Psoas muscle (tissue), 8 donors: ENCODE results near the gene IRF7. TPM values are rescaled to one million over a fixed set of nuclear protein-coding genes. Genes with fewer than 3 reads are reported as not detected.

ENCODE experiments used
- ATAC-seq, 4 donors: fragments of 200-7000 bp; cut with Tn5 transposase; one replicate each; pipeline ENCODE4 v1.9.1; 2020; ENCODE audit warnings: moderate library complexity in 3 of 4, mild to moderate bottlenecking in 2 of 4
- DNase-seq, 2 donors: peaks; one replicate each; pipeline ENCODE4 v3.0.0-alpha.2; 2020
- H3K27ac ChIP-seq: fragments of 200-600 bp; one replicate; pipeline ENCODE4 v1.8.0; 2022
- H3K27me3 ChIP-seq, 3 donors: fragments of 200-600 bp in 1 of 3; one replicate each; pipeline versions ENCODE4 v1.6.1 to v1.8.0; 2013 to 2022; ENCODE audit warnings: low read length in 2 of 3, mild to moderate bottlenecking in 2 of 3, moderate library complexity in 1 of 3; ENCODE audit not compliant: insufficient read depth in 3 of 3
- H3K36me3 ChIP-seq, 2 donors: fragments of 200-600 bp in 1 of 2; one replicate each; pipeline versions ENCODE4 v1.6.1 to v1.8.0; 2013 to 2022; ENCODE audit warnings: low read depth in 1 of 2, mild to moderate bottlenecking in 1 of 2, moderate library complexity in 1 of 2; ENCODE audit not compliant: insufficient read depth in 1 of 2
- H3K4me1 ChIP-seq: fragments of 200-600 bp; one replicate; pipeline ENCODE4 v1.8.0; 2022
- H3K4me3 ChIP-seq: fragments of 200-600 bp; one replicate; pipeline ENCODE4 v1.8.0; 2022; ENCODE audit warnings: mild to moderate bottlenecking
- H3K9me3 ChIP-seq: fragments of 200-600 bp; one replicate; pipeline ENCODE4 v1.8.0; 2022
- WGBS, 3 donors: extraction: QIAGEN DNeasy Blood & Tissue Kit; methylation state at CpG; one replicate each; pipeline versions ENCODE4 v1.1.6 to v1.1.7; 2013; 5-methylcytosine and 5-hydroxymethylcytosine counted together
- intact Hi-C, 2 donors: fragments of 100-400 bp; cut with DNase I; formaldehyde crosslinking; loops; one replicate each; pipeline versions ENCODE4 v1.11.0 to v1.14.2; 2022
- polyA plus RNA-seq, 3 donors: library from polyadenylated mRNA; stranded (reverse); fragments of 200-250 nt; gene quantifications; one replicate each; pipeline ENCODE4 v1.2.3, GENCODE V29; 2013
- total RNA-seq, 4 donors: library from RNA; stranded (reverse); fragmentation: NEBNext Ultra II Directional in 2 of 4; extraction: Animal tissue kit (Norgen Biotek cat#: 25700) in 2 of 4; gene quantifications; one replicate each; pipeline versions ENCODE4 v1.2.1 to v1.2.4, GENCODE V29; 2021 to 2023
- TF ChIP-seq, protein P1 (sequence below): fragments of 200-600 bp; IDR thresholded peaks from one replicate; pipeline ENCODE4 v1.8.0; 2022; ENCODE audit warnings: antibody characterized with exemption
- donor health status: healthy with polysubstance abuse.
- donor health status: DM: no; HTN: no; CAD: no; lungs with moderate emphysema.
- donor health status: Bipolar disorder and iron deficiency.
- donor health status: healthy.
- donor health status: DM: yes; HTN: yes; CAD: no.
- donor health status: DM: no; HTN: no; CAD: no.
- donor health status: DM: no; HTN: no; CAD: no.
- donor health status: DM: yes; HTN: yes; CAD: no.

IRF7 gene
- total and polyA plus RNA-seq, 7 donors = 7.5 to 23.1 (median 12.9) TPM

- ATAC-seq = peak in 3 of 4 donors; percentile 56 to 68 (median 56)
- TF ChIP-seq, protein P1, sequence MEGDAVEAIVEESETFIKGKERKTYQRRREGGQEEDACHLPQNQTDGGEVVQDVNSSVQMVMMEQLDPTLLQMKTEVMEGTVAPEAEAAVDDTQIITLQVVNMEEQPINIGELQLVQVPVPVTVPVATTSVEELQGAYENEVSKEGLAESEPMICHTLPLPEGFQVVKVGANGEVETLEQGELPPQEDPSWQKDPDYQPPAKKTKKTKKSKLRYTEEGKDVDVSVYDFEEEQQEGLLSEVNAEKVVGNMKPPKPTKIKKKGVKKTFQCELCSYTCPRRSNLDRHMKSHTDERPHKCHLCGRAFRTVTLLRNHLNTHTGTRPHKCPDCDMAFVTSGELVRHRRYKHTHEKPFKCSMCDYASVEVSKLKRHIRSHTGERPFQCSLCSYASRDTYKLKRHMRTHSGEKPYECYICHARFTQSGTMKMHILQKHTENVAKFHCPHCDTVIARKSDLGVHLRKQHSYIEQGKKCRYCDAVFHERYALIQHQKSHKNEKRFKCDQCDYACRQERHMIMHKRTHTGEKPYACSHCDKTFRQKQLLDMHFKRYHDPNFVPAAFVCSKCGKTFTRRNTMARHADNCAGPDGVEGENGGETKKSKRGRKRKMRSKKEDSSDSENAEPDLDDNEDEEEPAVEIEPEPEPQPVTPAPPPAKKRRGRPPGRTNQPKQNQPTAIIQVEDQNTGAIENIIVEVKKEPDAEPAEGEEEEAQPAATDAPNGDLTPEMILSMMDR = no peak
- Histone ChIP-seq H3K27me3 (no peaks in the 10 kb centered on the region), H3K4me1 (no peaks in the 10 kb centered on the region), H3K36me3 (peaks cover 0 to 93% of the 10 kb centered on the region in 2 donors), H3K9me3 (no peaks in the 10 kb centered on the region), H3K27ac (no peak overlapping the region), H3K4me3 (no peak overlapping the region)
- 68 to 80% (median 79%) methylated on average over 6 of the region's 6 CpGs for WGBS, 3 donors
- DNase-seq = peak in 1 of 2 donors; percentile 58
- intact Hi-C loops = no loop called here
Measured at GRCh38 chr11:587978-588380, 27.8 kb downstream of the IRF7 start.

- intact Hi-C loops = no loop called here
- Histone ChIP-seq H3K27me3 (no peaks in the 10 kb centered on the region), H3K36me3 (peaks cover 0 to 93% of the 10 kb centered on the region in 2 donors), H3K4me3 (no peak overlapping the region), H3K27ac (no peak overlapping the region), H3K9me3 (no peaks in the 10 kb centered on the region), H3K4me1 (no peaks in the 10 kb centered on the region)
- ATAC-seq (peak in 1 of 4 donors; percentile 12), DNase-seq (no peak)
- 80 to 85% (median 83%) methylated on average over 8 of the region's 8 CpGs for WGBS, 3 donors
- TF ChIP-seq, protein P1 = no peak
Measured at GRCh38 chr11:587546-587945, 28.2 kb downstream of the IRF7 start.

- H3K4me3 ChIP-seq = no peak overlapping the region
- DNase-seq (no peak), ATAC-seq (no peak)
- intact Hi-C loops = no loop called here
- 88 to 91% (median 88%) methylated on average over 31 to 32 of the region's 32 CpGs for WGBS, 3 donors
- TF ChIP-seq, protein P1 = no peak
- peaks cover 0 to 93% of the 10 kb centered on the region in 2 donors for H3K36me3 ChIP-seq
- no peaks in the 10 kb centered on the region for H3K9me3 ChIP-seq
- no peaks in the 10 kb centered on the region for H3K27me3 ChIP-seq
- H3K27ac ChIP-seq = no peak overlapping the region
- no peaks in the 10 kb centered on the region for H3K4me1 ChIP-seq
Measured at GRCh38 chr11:586376-587316, 29.1 kb downstream of the IRF7 start.

DNA sequence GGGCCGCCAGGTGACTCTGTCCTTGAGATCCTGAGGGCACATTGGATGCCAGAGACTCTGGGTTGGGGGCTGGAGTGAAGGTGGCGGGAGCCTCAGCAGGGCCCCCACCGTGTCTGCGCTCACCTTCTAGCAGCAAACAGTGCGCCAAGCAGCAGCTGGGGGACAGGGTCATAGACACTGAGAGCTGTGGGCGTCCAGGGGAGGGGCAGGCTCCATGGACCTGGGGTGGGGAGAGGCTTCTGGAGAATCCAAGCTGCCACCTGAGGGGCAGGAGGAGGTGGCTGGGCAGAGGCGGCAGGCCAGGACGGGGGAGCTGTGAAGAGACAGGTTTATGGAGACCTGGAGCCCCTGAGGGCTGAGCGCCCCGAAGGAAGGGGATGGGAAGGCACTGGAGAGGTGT, 31.5 kb downstream of the IRF7 start:
- Histone ChIP-seq H3K27ac (no peak overlapping the region), H3K36me3 (peaks cover 0 to 75% of the 10 kb centered on the region in 2 donors), H3K9me3 (no peaks in the 10 kb centered on the region), H3K27me3 (no peaks in the 10 kb centered on the region), H3K4me1 (peaks cover 16% of the 10 kb centered on the region), H3K4me3 (no peak overlapping the region)
- intact Hi-C loops = no loop called here
- no peak for ATAC-seq
- 95 to 96% (median 96%) methylated on average over 10 of the region's 10 CpGs for WGBS, 3 donors
- no peak for DNase-seq
- TF ChIP-seq, protein P1 = no peak
